ENCODE results near the gene LYZL1.
"Not testable (repeated sequence)": the region's sequence is repeated elsewhere in the genome, so short reads cannot be mapped to it uniquely, and the experiment has no call there.

The LYZL1 gene

DNA sequence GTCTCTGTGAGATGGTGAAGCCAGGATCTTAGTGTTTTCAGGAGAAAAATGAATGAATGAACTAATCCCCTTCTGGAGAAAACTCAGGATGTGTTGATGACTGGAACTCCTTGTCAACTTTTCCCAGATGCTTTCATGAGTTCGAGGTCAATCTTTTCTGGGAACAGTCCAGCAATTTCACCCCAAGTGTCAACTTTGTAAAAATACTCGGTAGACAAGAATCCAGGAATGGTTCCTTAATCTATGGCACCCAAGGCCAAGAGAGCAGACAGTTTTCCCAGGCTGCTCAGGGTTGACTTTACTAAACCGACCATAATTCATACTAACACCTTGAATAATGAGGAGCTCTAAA, 31.1 kb upstream of the LYZL1 start:
- no peak for DNase-seq (ENCODE audit: low read depth, low spot score)
- no peak overlapping the region for H3K27ac ChIP-seq

- H3K27ac ChIP-seq, result no peak overlapping the region
- no peak for DNase-seq (ENCODE audit: low read depth, low spot score)
Observed at GRCh38 chr10:29259498-29259897, 29.4 kb upstream of the LYZL1 start.

DNA sequence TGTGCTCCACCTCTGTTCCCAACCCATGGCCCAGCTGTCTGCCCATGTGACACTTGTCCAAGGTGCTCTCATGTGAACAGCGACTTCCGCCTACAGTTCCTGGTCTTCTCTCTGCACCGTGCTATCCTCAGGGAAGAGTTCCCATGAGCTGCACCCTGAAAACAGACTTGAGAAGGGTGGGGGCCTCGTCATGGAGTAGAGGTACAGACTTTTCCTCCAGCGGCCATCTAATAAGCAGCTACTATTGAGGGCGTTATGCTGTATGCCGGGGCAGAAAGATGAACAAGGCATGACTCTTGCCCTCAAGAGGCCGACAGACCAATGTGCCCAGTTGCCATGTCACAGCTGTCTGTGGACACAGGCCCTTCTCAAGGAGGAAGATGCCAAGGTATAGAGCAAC, 25.4 kb upstream of the LYZL1 start:
- DNase-seq (ENCODE audit: low read depth, low spot score), result no peak
- H3K27ac ChIP-seq, result no peak overlapping the region

- H3K27ac ChIP-seq, result no peak overlapping the region
- no peak for DNase-seq (ENCODE audit: low read depth, low spot score)
Observed at GRCh38 chr10:29265210-29265768, 23.6 kb upstream of the LYZL1 start.

DNA sequence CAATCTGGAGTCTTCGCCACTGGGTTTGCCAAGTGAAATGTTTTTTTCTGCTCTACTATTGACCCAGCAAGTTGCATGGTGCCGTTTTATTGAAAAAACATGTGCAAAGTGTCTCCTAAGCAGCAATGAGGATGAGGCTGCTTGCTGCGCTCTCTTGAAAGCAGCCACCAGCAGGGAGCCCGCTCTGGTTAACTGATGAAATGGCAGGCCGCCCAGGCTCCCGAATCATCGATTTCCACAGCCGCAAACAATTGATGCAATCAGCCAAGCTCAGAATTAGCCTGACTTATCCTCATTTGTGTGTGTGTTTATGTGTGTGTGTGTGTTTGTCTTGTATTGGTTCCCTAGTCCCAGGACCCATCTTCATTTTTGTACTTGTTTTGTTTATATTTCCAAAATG, 22.2 kb upstream of the LYZL1 start:
- DNase-seq (ENCODE audit: low read depth, low spot score), result no peak

DNA sequence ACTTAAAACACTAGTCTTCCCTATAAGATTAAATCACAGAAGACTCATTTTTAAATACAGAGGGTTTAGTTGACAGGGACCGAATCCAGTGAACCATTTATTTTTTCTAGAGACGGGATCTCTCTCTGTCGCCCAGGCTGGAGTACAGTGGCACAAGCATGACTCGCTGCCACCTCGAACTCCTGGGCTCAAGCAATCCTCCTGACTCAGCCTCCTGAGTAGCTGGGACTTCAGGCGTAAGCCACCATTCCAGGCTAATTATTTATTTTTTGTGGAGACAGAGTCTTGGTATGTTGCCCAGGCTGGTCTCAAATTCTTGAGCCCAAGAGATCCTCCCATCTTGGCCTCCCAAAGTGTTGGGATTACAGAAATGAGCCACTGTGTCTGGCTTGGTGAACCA, 20.9 kb upstream of the LYZL1 start:
- H3K27ac ChIP-seq, result no peak overlapping the region
- DNase-seq (ENCODE audit: low read depth, low spot score), result no peak

More for the DNA sequence above, 22.2 kb upstream of the LYZL1 start:
- H3K27ac ChIP-seq, result no peak overlapping the region

DNA sequence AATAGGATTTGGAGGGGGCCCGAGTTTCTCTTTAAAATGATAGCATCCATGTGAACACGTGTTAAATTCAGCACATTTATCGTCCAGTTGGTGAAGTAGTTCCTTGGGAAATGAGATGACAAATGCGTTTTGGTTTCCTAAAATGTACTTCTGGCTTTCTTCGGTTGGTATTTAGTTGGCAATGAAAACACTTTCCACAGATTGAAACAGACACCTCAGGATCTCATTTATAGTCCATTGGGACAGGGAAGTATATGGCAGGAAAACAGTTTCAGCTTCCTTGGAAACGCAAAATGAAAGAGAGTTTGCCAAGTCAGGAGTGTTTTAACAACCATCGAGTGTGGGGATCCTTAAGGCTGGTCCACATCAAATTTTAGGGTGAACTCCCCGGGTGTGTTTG, 19.4 kb upstream of the LYZL1 start:
- no peak overlapping the region for H3K27ac ChIP-seq
- no peak for DNase-seq (ENCODE audit: low read depth, low spot score)

GRCh38 chr10:29270883-29271282, 18.0 kb upstream of the LYZL1 start:
- DNase-seq (ENCODE audit: low read depth, low spot score), result no peak
- no peak overlapping the region for H3K27ac ChIP-seq

GRCh38 chr10:29271877-29272276, 17.0 kb upstream of the LYZL1 start:
- no peak overlapping the region for H3K27ac ChIP-seq
- DNase-seq (ENCODE audit: low read depth, low spot score), result no peak

DNA sequence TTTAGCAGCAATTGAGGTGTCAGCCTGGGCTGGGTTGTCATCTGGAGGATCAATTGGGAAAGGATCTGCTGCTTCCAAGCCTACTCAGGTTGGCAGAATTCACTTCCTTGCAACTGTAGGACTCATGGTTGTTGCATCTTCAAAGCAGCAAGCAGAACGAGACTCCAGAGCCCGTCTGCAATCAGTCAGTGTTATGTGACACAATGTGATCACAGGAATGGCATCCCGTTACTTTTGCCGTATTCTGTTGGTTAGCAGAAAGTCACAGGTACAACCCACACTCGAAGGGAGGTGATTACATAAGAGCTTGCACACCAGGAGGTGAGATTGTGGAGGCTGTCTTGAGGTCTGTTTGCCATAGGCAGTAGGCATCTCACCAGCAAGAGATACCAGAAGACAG, 15.4 kb upstream of the LYZL1 start:
- H3K27ac ChIP-seq, result no peak overlapping the region
- DNase-seq (ENCODE audit: low read depth, low spot score), result no peak

- H3K27ac ChIP-seq, result no peak overlapping the region
- no peak for DNase-seq (ENCODE audit: low read depth, low spot score)
Observed at GRCh38 chr10:29276251-29276850, 12.5 kb upstream of the LYZL1 start.

GRCh38 chr10:29277296-29277695, 11.6 kb upstream of the LYZL1 start:
- H3K27ac ChIP-seq, result no peak overlapping the region
- DNase-seq (ENCODE audit: low read depth, low spot score), result no peak

- no peak overlapping the region for H3K27ac ChIP-seq
- DNase-seq (ENCODE audit: low read depth, low spot score), result no peak
Observed at GRCh38 chr10:29279779-29280487, 8.9 kb upstream of the LYZL1 start.

DNA sequence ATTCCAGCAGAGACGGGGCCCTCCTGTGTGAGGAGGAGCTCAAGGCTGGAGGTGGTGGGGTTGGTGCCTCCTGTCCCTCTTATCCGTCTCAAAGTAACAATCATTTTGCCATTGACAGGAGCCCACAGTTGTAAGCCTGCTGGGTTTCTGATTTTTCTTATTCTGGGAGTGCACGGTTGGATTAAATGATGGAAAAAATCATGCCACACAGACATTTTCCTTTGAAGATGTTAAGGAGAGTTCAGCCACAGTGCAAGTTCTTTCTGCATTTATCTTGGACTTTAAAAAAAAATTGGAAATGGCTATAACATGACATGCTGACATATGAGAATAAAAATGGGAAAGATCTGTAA, 8.4 kb upstream of the LYZL1 start:
- no peak for DNase-seq (ENCODE audit: low read depth, low spot score)
- H3K27ac ChIP-seq, result no peak overlapping the region

DNA sequence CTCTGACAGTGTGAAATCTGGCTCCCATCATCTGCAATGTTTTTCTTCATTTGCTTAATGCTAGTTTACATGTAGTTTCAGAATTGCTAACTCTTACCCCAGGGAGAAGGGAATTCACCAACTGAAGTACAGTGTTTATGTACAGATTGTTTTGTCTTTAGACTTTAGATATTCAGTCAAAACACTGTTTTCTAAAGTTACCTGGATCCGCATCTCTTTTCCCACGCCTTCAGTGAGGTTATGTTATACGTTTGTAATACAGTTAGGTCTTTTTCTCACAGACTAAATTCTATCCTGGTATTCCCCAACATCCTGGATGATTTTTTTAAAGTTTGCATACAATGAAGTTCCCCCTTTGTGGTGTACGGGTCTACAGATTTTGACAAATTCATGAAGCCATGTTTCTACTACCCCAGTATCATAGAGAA, 3.2 kb upstream of the LYZL1 start:
- DNase-seq (ENCODE audit: low read depth, low spot score), result no peak

GRCh38 chr10:29287635-29288034, 1.2 kb upstream of the LYZL1 start:
- no peak for DNase-seq (ENCODE audit: low read depth, low spot score)
- no peak overlapping the region for H3K27ac ChIP-seq

More for the DNA sequence above, 3.2 kb upstream of the LYZL1 start:
- no peak overlapping the region for H3K27ac ChIP-seq

GRCh38 chr10:29291561-29291960, 2.7 kb downstream of the LYZL1 start:
- not testable (repeated sequence) for DNase-seq (ENCODE audit: low read depth, low spot score); H3K27ac ChIP-seq

DNA sequence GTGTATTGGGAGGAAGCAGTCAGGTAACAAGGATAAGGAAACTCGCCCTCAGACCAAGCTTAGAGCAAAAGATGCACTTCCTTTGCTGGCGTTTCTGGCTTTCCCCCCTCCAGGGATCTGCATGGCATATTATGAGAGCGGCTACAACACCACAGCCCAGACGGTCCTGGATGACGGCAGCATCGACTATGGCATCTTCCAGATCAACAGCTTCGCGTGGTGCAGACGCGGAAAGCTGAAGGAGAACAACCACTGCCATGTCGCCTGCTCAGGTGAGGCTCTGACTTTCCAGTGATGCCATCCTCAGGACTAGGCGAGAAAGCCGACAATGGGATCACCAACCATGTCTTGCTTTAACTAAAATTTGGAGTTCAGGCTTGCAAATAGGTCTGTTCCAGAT, 3.5 kb downstream of the LYZL1 start:
- DNase-seq (ENCODE audit: low read depth, low spot score); H3K27ac ChIP-seq: not testable (repeated sequence)

DNA sequence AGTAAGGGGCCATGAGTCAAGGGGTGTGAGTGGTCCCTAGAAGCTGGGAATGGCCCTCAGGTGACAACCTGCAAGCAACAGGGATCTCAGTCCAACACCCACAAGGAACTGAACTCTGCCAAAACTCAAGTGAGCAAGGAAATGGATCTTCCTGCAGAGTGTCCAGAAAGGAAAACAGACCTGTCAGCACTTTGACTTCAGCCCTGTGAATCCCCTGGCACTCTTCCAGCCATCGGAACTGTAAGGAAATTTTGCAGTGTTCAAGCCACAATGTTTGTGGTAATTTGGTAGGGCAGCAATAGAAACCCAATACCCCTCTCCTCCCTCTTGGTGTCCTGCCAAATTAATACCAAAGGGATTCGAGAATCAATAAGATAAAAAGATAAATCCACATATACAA, 6.9 kb downstream of the LYZL1 start:
- no peak for DNase-seq (ENCODE audit: low read depth, low spot score)
- H3K27ac ChIP-seq, result no peak overlapping the region

- DNase-seq (ENCODE audit: low read depth, low spot score), result no peak
- H3K27ac ChIP-seq, result no peak overlapping the region
Observed at GRCh38 chr10:29297678-29298077, 8.8 kb downstream of the LYZL1 start.

DNA sequence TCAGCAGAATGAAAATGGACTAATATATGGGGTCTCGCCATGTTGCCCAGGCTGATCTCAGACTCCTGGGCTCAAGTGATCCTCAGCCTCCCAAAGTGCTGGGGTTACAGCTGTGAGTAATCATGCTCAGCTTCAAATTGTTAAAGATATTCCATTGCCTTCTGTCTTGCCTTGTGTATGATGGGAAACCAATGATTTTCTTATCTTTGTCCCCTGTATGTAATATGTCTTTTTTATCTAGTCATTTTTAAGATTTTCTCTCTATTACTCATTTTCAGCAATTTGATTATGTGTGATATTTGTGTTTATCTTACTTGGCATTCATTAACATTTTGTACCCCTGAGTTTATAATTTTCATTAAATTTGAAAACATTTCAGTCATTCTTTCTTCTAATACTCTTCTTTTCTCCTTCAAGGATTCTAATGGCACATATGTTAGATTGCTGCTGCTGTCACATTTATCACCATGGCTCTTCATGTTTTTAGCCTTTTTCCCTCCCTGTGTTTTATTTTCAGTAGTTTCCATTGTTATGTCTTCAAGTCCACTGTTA, 12.6 kb downstream of the LYZL1 start:
- no peak for DNase-seq (ENCODE audit: low read depth, low spot score)
- H3K27ac ChIP-seq, result no peak overlapping the region

GRCh38 chr10:29302499-29302898, 13.6 kb downstream of the LYZL1 start:
- DNase-seq (ENCODE audit: low read depth, low spot score), result no peak
- H3K27ac ChIP-seq, result no peak overlapping the region

Measured in epithelial cell of prostate (primary cell).